ENCODE data around the gene ASIC3. TPM values are rescaled to one million over a fixed set of nuclear protein-coding genes. Genes with fewer than 3 reads are reported as not detected.

Gene ASIC3
- total RNA-seq, 2 experiments from 2014 or later, result 2.8 to 3.2 TPM

DNA sequence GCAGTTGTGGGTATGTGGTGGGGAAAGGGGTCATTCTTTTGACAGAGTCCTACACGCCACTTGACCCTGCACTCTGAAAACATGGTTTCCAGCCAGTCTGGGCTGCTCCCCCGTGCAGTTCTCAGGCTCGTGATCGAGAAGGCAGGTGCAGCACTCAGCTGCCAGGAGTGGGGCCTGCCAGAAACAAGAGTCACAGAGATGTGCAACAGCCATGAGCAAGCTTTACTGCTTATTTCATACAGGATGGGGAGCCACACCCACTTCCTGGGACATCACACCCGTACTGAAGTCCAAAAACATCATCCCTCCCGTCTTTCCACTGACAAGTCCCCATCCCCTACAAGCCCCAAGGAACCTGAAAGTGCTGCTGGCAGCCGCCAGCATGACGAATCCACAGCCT is 33.4 kb upstream of the ASIC3 start:
- peak overlapping the region; percentile 78 for H3K4me3 Mint-ChIP-seq
- DNase-seq (peak; percentile 58), ATAC-seq (no peak)
- CTCF ChIA-PET, result interaction anchor here (1.2 to 1.7 kb wide), 2 partner anchors 25 to 52 kb away, joined by 3 to 4 read pairs; no protein-coding TSS in a partner anchor
- H3K36me3 Mint-ChIP-seq (ENCODE audit: low read depth), result peaks cover 14% of the 10 kb centered on the region
- H3K4me1 Mint-ChIP-seq (ENCODE audit: low read depth), result peaks cover 88% of the 10 kb centered on the region
- H3K9me3 Mint-ChIP-seq (ENCODE audit: insufficient read depth), result no peaks in the 10 kb centered on the region
- peak overlapping the region; percentile 94 for H3K27ac Mint-ChIP-seq
- peaks cover 16% of the 10 kb centered on the region for H3K27me3 Mint-ChIP-seq (ENCODE audit: low read depth)
- POLR2A ChIA-PET, result interaction anchor here (0.7 kb wide), 1 partner anchor 13 kb away, joined by 3 read pairs; the partner anchor contains the start of gene ABCB8

DNA sequence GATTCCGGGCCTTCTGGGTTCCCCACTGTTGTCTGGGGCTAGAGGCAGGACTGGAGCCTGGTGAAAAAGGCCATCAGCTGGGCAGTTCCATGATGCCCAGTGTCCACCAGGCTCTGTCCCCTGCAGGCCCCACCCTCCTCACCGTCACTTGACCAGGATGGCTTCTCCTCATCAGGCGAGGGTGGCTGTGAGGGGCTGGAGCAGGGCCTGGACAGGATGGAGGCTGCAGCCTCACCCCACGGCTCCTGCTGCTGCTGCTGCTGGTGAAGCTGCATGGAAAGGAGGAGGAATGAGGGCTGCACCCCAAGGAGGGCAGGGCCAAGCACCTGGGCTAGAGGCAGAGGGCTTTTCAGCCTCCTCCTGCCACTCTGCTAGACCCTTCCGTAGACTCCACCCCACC is 32.4 kb upstream of the ASIC3 start:
- peaks cover 77% of the 10 kb centered on the region for H3K4me1 Mint-ChIP-seq (ENCODE audit: low read depth)
- ChIA-PET CTCF (interaction anchor here (1.1 kb wide), 1 partner anchor 118 kb away, joined by 4 read pairs; no protein-coding TSS in a partner anchor), POLR2A (no interaction called here)
- peaks cover 14% of the 10 kb centered on the region for H3K36me3 Mint-ChIP-seq (ENCODE audit: low read depth)
- H3K27ac Mint-ChIP-seq, result no peak overlapping the region
- peaks cover 23% of the 10 kb centered on the region for H3K27me3 Mint-ChIP-seq (ENCODE audit: low read depth)
- H3K4me3 Mint-ChIP-seq, result no peak overlapping the region
- H3K9me3 Mint-ChIP-seq (ENCODE audit: insufficient read depth), result no peaks in the 10 kb centered on the region
- no peak for DNase-seq
- no peak for ATAC-seq

DNA sequence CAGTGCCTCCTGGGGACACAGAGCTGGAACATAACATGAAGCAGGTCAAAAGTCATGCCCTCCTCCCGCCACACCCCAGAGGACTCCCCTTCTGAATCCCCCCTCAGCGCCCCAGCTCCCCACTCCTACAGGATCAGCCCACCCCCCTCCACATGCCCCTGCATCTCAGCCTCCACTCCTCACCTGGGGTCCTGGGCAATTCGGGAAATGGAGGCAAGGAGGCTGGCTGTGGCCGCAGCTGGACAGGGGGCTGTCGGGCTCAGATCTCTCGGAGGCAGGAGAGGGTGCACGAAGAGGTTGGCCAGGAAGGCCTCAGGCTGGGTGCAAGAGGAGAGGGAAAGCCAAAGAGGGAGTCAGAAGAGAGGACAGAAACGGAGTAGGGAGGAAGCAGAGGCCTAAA is 31.8 kb upstream of the ASIC3 start:
- ATAC-seq, result no peak
- Mint-ChIP-seq H3K9me3 (ENCODE audit: insufficient read depth) (no peaks in the 10 kb centered on the region), H3K36me3 (ENCODE audit: low read depth) (peaks cover 14% of the 10 kb centered on the region), H3K27ac (no peak overlapping the region), H3K27me3 (ENCODE audit: low read depth) (peaks cover 28% of the 10 kb centered on the region), H3K4me3 (no peak overlapping the region), H3K4me1 (ENCODE audit: low read depth) (peaks cover 74% of the 10 kb centered on the region)
- ChIA-PET CTCF (interaction anchor here (1.1 to 3.9 kb wide), 5 partner anchors 8 to 118 kb away, joined by 4 to 50 read pairs (median 5); partner anchors contain the start of gene ABCB8), POLR2A (no interaction called here)
- no peak for DNase-seq

DNA sequence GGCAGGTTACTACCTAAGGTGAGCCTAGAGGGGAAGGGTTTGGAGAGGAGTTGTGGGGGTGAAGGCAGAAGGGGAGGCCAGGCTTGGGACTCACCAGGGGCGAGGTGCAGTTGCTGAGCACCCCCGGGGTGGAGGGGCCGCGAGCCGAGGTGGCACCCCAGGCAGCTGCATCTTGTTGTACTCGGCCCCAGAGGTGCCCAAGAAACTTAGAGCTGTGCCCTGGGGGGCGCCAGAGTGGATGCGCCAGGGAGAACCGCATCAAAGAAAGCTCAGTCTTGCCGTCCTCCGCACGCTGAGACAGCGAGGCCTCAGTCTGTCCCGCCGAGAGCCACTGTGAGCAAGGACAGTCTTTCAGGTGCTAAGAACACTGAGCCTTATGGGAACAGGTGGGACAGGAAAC is 31.4 kb upstream of the ASIC3 start:
- peaks cover 14% of the 10 kb centered on the region for H3K36me3 Mint-ChIP-seq (ENCODE audit: low read depth)
- H3K9me3 Mint-ChIP-seq (ENCODE audit: insufficient read depth), result no peaks in the 10 kb centered on the region
- POLR2A ChIA-PET, result interaction anchor here (1.2 kb wide), 1 partner anchor 9 kb away, joined by 3 read pairs; no protein-coding TSS in a partner anchor
- H3K4me3 Mint-ChIP-seq, result peak overlapping the region; percentile 69
- DNase-seq, result no peak
- peak overlapping the region; percentile 65 for H3K27ac Mint-ChIP-seq
- ATAC-seq, result no peak
- H3K4me1 Mint-ChIP-seq (ENCODE audit: low read depth), result peaks cover 70% of the 10 kb centered on the region
- peaks cover 28% of the 10 kb centered on the region for H3K27me3 Mint-ChIP-seq (ENCODE audit: low read depth)
- CTCF ChIA-PET, result interaction anchor here (1.1 to 3.9 kb wide), 8 partner anchors 8 to 210 kb away, joined by 3 to 50 read pairs (median 6); partner anchors contain the start of genes ABCB8, ABCF2 and SLC4A2

DNA sequence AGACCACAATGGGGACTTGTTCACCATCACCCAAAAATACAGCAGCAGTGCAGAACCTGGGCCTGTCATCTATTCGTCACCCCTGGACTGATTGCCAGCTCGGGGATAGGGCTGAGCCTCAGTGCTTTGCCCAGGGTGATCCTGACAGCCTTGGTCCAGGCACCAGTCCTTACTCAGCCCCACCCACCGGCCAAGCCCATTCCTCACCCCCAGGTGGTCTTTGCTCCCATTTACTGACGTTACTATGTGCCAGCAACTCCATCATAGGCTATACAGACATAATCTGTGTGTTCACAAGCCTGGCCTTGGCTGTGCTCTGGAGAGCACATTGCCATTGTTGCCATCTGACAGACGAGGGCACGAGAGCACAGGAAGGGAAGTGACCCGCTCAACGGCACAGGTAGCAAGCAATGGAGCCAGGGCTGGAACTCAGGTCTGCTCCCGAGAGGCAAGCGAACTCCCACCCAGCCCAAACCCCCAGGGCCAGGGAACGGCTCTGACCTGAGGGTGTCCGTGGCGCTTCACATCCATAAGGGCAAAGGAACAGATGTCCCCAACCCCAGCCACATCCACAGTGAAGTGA is 30.9 kb upstream of the ASIC3 start:
- DNase-seq (no peak), ATAC-seq (no peak)
- H3K4me3 Mint-ChIP-seq, result peak overlapping the region; percentile 69
- ChIA-PET POLR2A (interaction anchor here (1.2 kb wide), 1 partner anchor 9 kb away, joined by 3 read pairs; no protein-coding TSS in a partner anchor), CTCF (interaction anchor here (0.8 to 3.9 kb wide), 16 partner anchors 9 to 209 kb away, joined by 3 to 53 read pairs (median 5); partner anchors contain the start of genes ABCB8, ABCF2, FASTK and NOS3)
- H3K36me3 Mint-ChIP-seq (ENCODE audit: low read depth), result peaks cover 14% of the 10 kb centered on the region
- peaks cover 65% of the 10 kb centered on the region for H3K4me1 Mint-ChIP-seq (ENCODE audit: low read depth)
- peaks cover 28% of the 10 kb centered on the region for H3K27me3 Mint-ChIP-seq (ENCODE audit: low read depth)
- H3K9me3 Mint-ChIP-seq (ENCODE audit: insufficient read depth), result no peaks in the 10 kb centered on the region
- H3K27ac Mint-ChIP-seq, result peak overlapping the region; percentile 65

DNA sequence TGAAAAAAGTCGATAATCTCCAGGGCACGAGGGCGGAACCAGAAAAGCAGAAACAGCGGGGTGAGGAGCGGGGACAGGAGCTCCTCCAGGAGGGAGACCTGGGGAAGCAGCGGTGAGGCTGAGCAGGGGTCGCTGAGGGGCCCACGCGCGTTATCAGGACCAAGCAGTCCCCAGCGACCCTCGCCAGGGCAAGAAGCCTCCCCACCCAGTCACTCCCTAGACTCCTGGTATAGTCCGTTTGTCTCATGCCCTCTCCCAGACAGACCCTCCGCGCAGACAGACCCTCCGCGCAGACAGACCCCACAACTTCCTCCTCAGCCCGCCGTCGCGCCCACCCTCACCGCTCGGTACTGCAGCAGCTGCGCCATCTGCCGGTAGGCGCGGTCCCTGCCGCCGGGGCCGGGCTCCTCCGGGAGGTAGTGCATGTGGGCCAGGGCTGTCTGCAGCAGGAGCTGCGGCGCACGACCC is 30.3 kb upstream of the ASIC3 start:
- POLR2A ChIA-PET, result interaction anchor here (0.5 to 1.7 kb wide), 3 partner anchors 10 to 454 kb away, joined by 3 to 10 read pairs (median 3); partner anchors contain the start of gene ABCB8
- H3K27ac Mint-ChIP-seq, result peak overlapping the region; percentile 65
- CTCF ChIA-PET, result interaction anchor here (0.6 to 3.9 kb wide), 32 partner anchors 8 to 226 kb away, joined by 3 to 53 read pairs (median 5); partner anchors contain the start of genes ABCB8, ABCF2, FASTK and NOS3
- peaks cover 28% of the 10 kb centered on the region for H3K27me3 Mint-ChIP-seq (ENCODE audit: low read depth)
- H3K4me3 Mint-ChIP-seq, result peak overlapping the region; percentile 69
- peak; percentile 83 for DNase-seq
- no peaks in the 10 kb centered on the region for H3K9me3 Mint-ChIP-seq (ENCODE audit: insufficient read depth)
- peak; percentile 62 for ATAC-seq
- peaks cover 14% of the 10 kb centered on the region for H3K36me3 Mint-ChIP-seq (ENCODE audit: low read depth)
- peaks cover 59% of the 10 kb centered on the region for H3K4me1 Mint-ChIP-seq (ENCODE audit: low read depth)

DNA sequence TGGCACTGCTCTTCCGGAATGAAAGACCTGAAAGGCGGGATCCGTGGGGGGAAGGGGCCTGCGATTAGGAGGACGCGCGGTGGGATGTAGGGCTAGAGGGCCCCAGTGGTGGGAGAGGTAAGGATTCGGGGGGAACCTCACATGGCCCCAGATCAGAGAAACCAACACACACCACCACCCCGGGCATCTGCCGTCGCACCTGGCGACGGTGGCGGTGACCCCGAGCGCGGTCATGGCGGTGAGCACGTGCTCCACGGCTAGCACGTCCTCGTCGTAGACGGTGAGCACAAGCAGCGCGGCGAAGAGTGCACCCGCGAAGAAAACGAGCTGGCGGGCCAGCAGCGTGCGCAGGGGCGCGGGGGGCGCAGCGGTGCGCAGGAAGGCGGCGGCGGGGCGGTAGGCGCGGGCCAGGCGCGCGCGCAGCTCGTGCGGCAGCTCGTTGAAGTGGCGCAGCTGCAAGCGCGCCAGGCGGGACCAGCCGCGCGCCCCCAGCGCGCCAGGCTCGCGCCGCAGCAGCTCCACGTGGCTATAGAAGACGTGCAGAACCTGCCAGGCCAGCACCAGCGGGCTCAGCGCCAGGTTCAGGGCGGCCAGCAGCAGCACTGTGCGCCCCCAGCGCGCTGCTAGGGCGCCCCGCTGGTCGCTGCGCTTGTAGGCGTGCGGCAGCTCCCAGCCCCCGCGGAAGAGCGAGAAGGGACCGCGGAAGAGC is 29.8 kb upstream of the ASIC3 start:
- no peaks in the 10 kb centered on the region for H3K9me3 Mint-ChIP-seq (ENCODE audit: insufficient read depth)
- H3K4me3 Mint-ChIP-seq, result peak overlapping the region; percentile 69
- POLR2A ChIA-PET, result interaction anchor here (0.5 to 1.7 kb wide), 4 partner anchors 10 to 454 kb away, joined by 3 to 10 read pairs (median 3); partner anchors contain the start of gene ABCB8
- CTCF ChIA-PET, result interaction anchor here (0.6 to 3.9 kb wide), 32 partner anchors 8 to 302 kb away, joined by 3 to 53 read pairs (median 4); partner anchors contain the start of genes ABCB8, ABCF2, FASTK and GIMAP1
- DNase-seq (peak; percentile 49), ATAC-seq (peak; percentile 19)
- peaks cover 28% of the 10 kb centered on the region for H3K27me3 Mint-ChIP-seq (ENCODE audit: low read depth)
- peaks cover 14% of the 10 kb centered on the region for H3K36me3 Mint-ChIP-seq (ENCODE audit: low read depth)
- peaks cover 55% of the 10 kb centered on the region for H3K4me1 Mint-ChIP-seq (ENCODE audit: low read depth)
- H3K27ac Mint-ChIP-seq, result peak overlapping the region; percentile 65

DNA sequence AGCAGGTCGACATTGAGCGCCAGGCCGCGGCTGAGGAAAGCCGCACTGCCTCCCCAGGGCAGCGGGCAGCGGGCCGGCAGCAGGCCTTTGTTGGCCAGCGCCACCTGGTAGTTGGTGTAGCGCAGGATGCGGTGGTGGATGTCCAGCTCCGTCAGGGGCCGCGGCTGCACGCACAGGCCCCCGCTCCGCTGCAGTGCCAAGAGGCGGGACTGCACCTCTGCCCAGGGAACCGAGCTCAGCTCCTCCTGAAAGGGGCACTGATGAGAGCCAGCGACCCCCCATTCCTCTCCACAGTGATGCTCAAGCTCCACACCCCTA is 29.2 kb upstream of the ASIC3 start:
- Mint-ChIP-seq H3K27ac (peak overlapping the region; percentile 8), H3K4me1 (ENCODE audit: low read depth) (peaks cover 50% of the 10 kb centered on the region), H3K27me3 (ENCODE audit: low read depth) (peaks cover 28% of the 10 kb centered on the region), H3K36me3 (ENCODE audit: low read depth) (peaks cover 14% of the 10 kb centered on the region), H3K4me3 (peak overlapping the region; percentile 15), H3K9me3 (ENCODE audit: insufficient read depth) (no peaks in the 10 kb centered on the region)
- ATAC-seq (no peak), DNase-seq (no peak)
- POLR2A ChIA-PET, result interaction anchor here (0.6 to 1.7 kb wide), 3 partner anchors 9 to 88 kb away, joined by 3 to 10 read pairs (median 3); partner anchors contain the start of gene ABCB8
- CTCF ChIA-PET, result interaction anchor here (0.8 to 3.9 kb wide), 24 partner anchors 10 to 303 kb away, joined by 3 to 53 read pairs (median 8); partner anchors contain the start of genes ABCB8, ABCF2, FASTK and GIMAP1

DNA sequence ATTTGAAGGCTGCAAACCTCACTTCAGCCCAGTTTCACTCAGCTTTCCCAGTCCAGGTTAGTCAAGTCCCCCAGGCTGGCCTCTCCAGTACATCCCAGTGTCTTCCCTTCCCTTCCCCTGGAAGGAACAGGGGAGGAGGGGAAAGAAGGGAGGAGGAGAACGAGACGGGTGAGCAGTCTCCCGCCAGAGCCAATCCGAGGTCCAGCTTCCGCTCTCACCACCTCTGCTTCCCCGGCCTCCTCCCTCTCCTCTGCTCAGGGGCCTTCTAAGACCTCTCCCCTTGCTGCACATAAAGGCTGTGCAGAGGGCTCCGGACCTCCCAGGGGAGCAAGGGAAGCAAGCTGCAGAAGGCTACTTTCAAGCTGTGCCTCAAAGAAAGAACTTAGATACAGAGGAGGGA is 28.1 kb upstream of the ASIC3 start:
- Mint-ChIP-seq H3K36me3 (ENCODE audit: low read depth) (peaks cover 7% of the 10 kb centered on the region), H3K4me1 (ENCODE audit: low read depth) (peaks cover 39% of the 10 kb centered on the region), H3K27me3 (ENCODE audit: low read depth) (peaks cover 30% of the 10 kb centered on the region), H3K9me3 (ENCODE audit: insufficient read depth) (no peaks in the 10 kb centered on the region), H3K4me3 (no peak overlapping the region), H3K27ac (no peak overlapping the region)
- ATAC-seq, result no peak
- ChIA-PET POLR2A (no interaction called here), CTCF (interaction anchor here (2.1 to 3.9 kb wide), 4 partner anchors 8 to 60 kb away, joined by 14 to 53 read pairs (median 40); partner anchors contain the start of gene ABCB8)
- DNase-seq, result no peak

DNA sequence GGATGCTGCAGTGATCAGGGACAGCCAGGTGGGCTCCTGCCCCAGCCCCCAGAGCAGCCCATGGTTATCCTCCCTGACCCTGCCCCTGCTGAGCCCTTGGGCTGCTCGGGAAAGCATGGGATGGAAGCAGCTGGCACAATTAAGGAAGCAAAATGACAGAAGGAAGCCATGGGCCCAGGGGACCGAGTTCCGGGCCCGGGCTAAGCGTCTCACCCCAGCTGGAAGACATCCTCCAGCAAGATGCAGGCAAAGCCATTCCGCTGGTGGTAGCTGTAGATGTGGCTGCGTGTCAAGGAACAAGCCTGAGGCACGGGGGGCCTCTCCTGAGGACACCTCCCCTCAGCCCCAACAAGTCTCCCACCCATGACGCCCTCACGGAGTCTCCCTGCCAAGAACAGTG is 25.1 kb upstream of the ASIC3 start:
- peaks cover 22% of the 10 kb centered on the region for H3K4me1 Mint-ChIP-seq (ENCODE audit: low read depth)
- ATAC-seq (no peak), DNase-seq (no peak)
- no peak overlapping the region for H3K4me3 Mint-ChIP-seq
- H3K27ac Mint-ChIP-seq, result no peak overlapping the region
- ChIA-PET POLR2A (no interaction called here), CTCF (interaction anchor here (2.3 kb wide), 1 partner anchor 14 kb away, joined by 7 read pairs; no protein-coding TSS in a partner anchor)
- no peaks in the 10 kb centered on the region for H3K9me3 Mint-ChIP-seq (ENCODE audit: insufficient read depth)
- H3K36me3 Mint-ChIP-seq (ENCODE audit: low read depth), result peaks cover 3% of the 10 kb centered on the region
- H3K27me3 Mint-ChIP-seq (ENCODE audit: low read depth), result peaks cover 26% of the 10 kb centered on the region

DNA sequence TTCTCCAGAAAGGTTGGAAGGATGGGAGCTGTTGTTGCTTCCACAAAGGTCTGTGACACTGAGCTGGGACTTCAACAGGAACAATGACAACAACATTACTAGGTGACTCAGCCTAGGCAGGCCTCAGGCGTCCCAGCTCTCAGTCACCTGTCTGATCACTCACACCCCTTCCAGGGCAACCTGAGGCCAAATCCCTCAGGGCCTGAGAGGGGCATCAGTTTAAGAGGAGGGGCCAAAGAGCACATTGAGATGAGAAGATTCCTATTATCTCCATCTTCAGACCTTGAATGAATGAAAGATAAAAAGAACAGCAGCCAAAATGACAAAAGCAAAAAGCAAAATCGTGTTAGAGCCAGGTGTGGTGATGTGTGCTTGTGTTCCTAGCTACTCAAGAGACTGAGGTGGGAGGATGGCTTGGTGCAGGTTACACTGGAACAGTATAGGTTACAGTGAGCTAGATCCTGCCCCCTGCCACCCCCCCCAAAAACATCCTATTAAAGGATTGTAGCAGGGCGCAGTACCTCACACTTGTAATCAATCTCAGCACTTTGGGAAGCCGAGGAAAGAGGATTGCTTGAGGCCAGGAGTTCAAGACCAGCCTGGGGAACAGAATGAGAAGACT is 23.8 kb upstream of the ASIC3 start, which contains the start of gene ATG9B:
ATG9B (minus strand) TSS at position 60 of the 622 bp plus-strand sequence. CDS start 71 bp downstream, outside the sequence.
- no peak for DNase-seq

More for the DNA sequence above, 23.8 kb upstream of the ASIC3 start, which contains the start of gene ATG9B:
- H3K4me1 Mint-ChIP-seq (ENCODE audit: low read depth), result peaks cover 19% of the 10 kb centered on the region
- ChIA-PET CTCF (interaction anchor here (2.1 kb wide), 1 partner anchor 17 kb away, joined by 7 read pairs; no protein-coding TSS in a partner anchor), POLR2A (no interaction called here)
- ATAC-seq, result no peak
- peak within 1 kb of the TSS; percentile 12 for H3K27ac Mint-ChIP-seq
- H3K9me3 Mint-ChIP-seq (ENCODE audit: insufficient read depth), result no peaks in the 10 kb centered on the region
- H3K27me3 Mint-ChIP-seq (ENCODE audit: low read depth), result peaks cover 18% of the 10 kb centered on the region
- H3K4me3 Mint-ChIP-seq, result no peak within 1 kb of the TSS
- peaks cover 4% of the 10 kb centered on the region for H3K36me3 Mint-ChIP-seq (ENCODE audit: low read depth)

All from activated CD8-positive, alpha-beta T cell treated with anti-CD3 and anti-CD28 coated beads, Interleukin-2, amount 10 ng/mL, durations not matched to agents 7 days and 5 days (primary cell).